Stimulated activated naive CD4-positive, alpha-beta T cell treated with Interleukin-2 at 50 U/mL for 16 hours (primary cell): ENCODE data around the gene TMEM131L.

ENCODE experiments used
- DNase-seq: peaks from one replicate; lab custom pipeline; 2025; lab: John Stamatoyannopoulos, UW

Gene TMEM131L

GRCh38 chr4:153523941-153524386 is 57.8 kb downstream of the TMEM131L start:
- no peak for DNase-seq

- no peak for DNase-seq
Measured at GRCh38 chr4:153524682-153525081, 58.5 kb downstream of the TMEM131L start.

GRCh38 chr4:153527690-153528089 is 61.5 kb downstream of the TMEM131L start:
- DNase-seq: no peak

- no peak for DNase-seq
Measured at GRCh38 chr4:153528705-153529485, 62.7 kb downstream of the TMEM131L start.

- DNase-seq: no peak
Measured at GRCh38 chr4:153529646-153530045, 63.5 kb downstream of the TMEM131L start.

- peak; percentile 6 for DNase-seq
Measured at GRCh38 chr4:153530284-153530999, 64.3 kb downstream of the TMEM131L start.

GRCh38 chr4:153531000-153531358 is 64.8 kb downstream of the TMEM131L start:
- DNase-seq: no peak

- no peak for DNase-seq
Measured at GRCh38 chr4:153531976-153532626, 65.9 kb downstream of the TMEM131L start.

GRCh38 chr4:153532636-153533035 is 66.5 kb downstream of the TMEM131L start:
- DNase-seq: no peak

GRCh38 chr4:153533387-153533786 is 67.2 kb downstream of the TMEM131L start:
- no peak for DNase-seq

- no peak for DNase-seq
Measured at GRCh38 chr4:153534792-153535629, 68.9 kb downstream of the TMEM131L start.

- DNase-seq: no peak
Measured at GRCh38 chr4:153535772-153536513, 69.8 kb downstream of the TMEM131L start.

- no peak for DNase-seq
Measured at GRCh38 chr4:153537493-153537960, 71.4 kb downstream of the TMEM131L start.

- no peak for DNase-seq
Measured at GRCh38 chr4:153538487-153539357, 72.6 kb downstream of the TMEM131L start.

GRCh38 chr4:153539422-153539821 is 73.3 kb downstream of the TMEM131L start:
- DNase-seq: no peak

GRCh38 chr4:153541456-153542096 is 75.4 kb downstream of the TMEM131L start:
- DNase-seq: peak; percentile 12

- DNase-seq: no peak
Measured at GRCh38 chr4:153542131-153542530, 76.0 kb downstream of the TMEM131L start.

- no peak for DNase-seq
Measured at GRCh38 chr4:153542834-153543233, 76.7 kb downstream of the TMEM131L start.

- no peak for DNase-seq
Measured at GRCh38 chr4:153543351-153543750, 77.2 kb downstream of the TMEM131L start.

GRCh38 chr4:153545822-153546221 is 79.7 kb downstream of the TMEM131L start:
- DNase-seq: no peak
